DOHH2 (cell line): ENCODE data around the gene RIC8A.

Experiments
- H3F3A ChIP-seq: fragments of 200-600 bp; sonication (generic), shearing (Covaris generic); 2 replicates; pipeline ENCODE4 v1.6.0; 2016; ENCODE audit warnings: antibody characterized with exemption, mild to moderate bottlenecking; ENCODE audit not compliant: control insufficient read depth, insufficient read depth
- H3K27ac ChIP-seq: fragments of 200-600 bp; sonication (generic); 2 replicates; pipeline ENCODE4 v1.5.1; 2014; ENCODE audit warnings: low read depth, mild to moderate bottlenecking, low read length, moderate library complexity
- H3K27me3 ChIP-seq: fragments of 200-600 bp; sonication (generic); 2 replicates; pipeline ENCODE4 v1.6.1; 2014; ENCODE audit warnings: mild to moderate bottlenecking, low read length, mixed read lengths; ENCODE audit not compliant: control insufficient read depth
- H3K36me3 ChIP-seq: fragments of 200-600 bp; sonication (generic); 2 replicates; pipeline ENCODE4 v1.6.1; 2014; ENCODE audit warnings: mild to moderate bottlenecking, low read length, moderate library complexity, mixed read lengths; ENCODE audit not compliant: control insufficient read depth
- H3K4me1 ChIP-seq: fragments of 200-600 bp; sonication (generic); 2 replicates; pipeline ENCODE4 v1.6.1; 2014; ENCODE audit warnings: mild to moderate bottlenecking, low read length, mixed read lengths; ENCODE audit not compliant: control insufficient read depth
- H3K4me2 ChIP-seq: fragments of 200-600 bp; sonication (generic); 2 replicates; pipeline ENCODE4 v1.6.0; 2014; ENCODE audit warnings: mild to moderate bottlenecking, low read length, moderate library complexity
- H3K4me3 ChIP-seq: fragments of 200-600 bp; sonication (generic); 2 replicates; pipeline ENCODE4 v1.5.1; 2014; ENCODE audit warnings: mild to moderate bottlenecking, low read length, mixed read lengths
- H3K79me2 ChIP-seq: fragments of 200-600 bp; sonication (generic); 2 replicates; pipeline ENCODE4 v1.6.1; 2014; ENCODE audit warnings: mild to moderate bottlenecking, low read length, mixed read lengths; ENCODE audit not compliant: control insufficient read depth
- H3K9me2 ChIP-seq: fragments of 200-600 bp; sonication (generic); replicated peaks from 2 replicates; pipeline ENCODE4 v1.6.1; 2014; ENCODE audit warnings: mild to moderate bottlenecking, low read length, mixed read lengths; ENCODE audit not compliant: control insufficient read depth
- H3K9me3 ChIP-seq: fragments of 200-600 bp; sonication (generic); 2 replicates; pipeline ENCODE4 v1.6.1; 2014; ENCODE audit warnings: antibody characterized with exemption, low read length, mixed read lengths; ENCODE audit not compliant: control insufficient read depth, insufficient read depth
- H4K20me1 ChIP-seq: fragments of 200-600 bp; sonication (generic); 2 replicates; pipeline ENCODE4 v1.6.0; 2014; ENCODE audit warnings: low read depth, mild to moderate bottlenecking, antibody characterized with exemption, low read length, moderate library complexity; ENCODE audit not compliant: control insufficient read depth, insufficient read depth
- CTCF ChIP-seq: fragments of 200-600 bp; sonication (generic); IDR thresholded peaks from one replicate; pipeline ENCODE4 v1.5.1; 2014; ENCODE audit warnings: antibody characterized with exemption, mild to moderate bottlenecking, low read depth, low read length; ENCODE audit not compliant: poor library complexity, severe bottlenecking
- EZH2phosphoT487 ChIP-seq: fragments of 200-600 bp; sonication (generic); IDR thresholded peaks from 2 replicates; pipeline ENCODE4 v1.6.1; 2017; ENCODE audit warnings: borderline replicate concordance, mild to moderate bottlenecking, antibody characterized with exemption, low read length, moderate library complexity, mixed read lengths

Gene RIC8A

GRCh38 chr11:224424-224823 lies 16.9 kb downstream of the RIC8A start:
- H3K27ac ChIP-seq: no peak overlapping the region
- no peaks in the 10 kb centered on the region for H3K36me3 ChIP-seq
- H4K20me1 ChIP-seq: no peaks in the 10 kb centered on the region
- H3F3A ChIP-seq: no peaks in the 10 kb centered on the region
- H3K9me2 ChIP-seq: no peaks in the 10 kb centered on the region
- H3K9me3 ChIP-seq: no peaks in the 10 kb centered on the region
- no peaks in the 10 kb centered on the region for H3K79me2 ChIP-seq
- H3K27me3 ChIP-seq: no peaks in the 10 kb centered on the region
- H3K4me1 ChIP-seq: no peaks in the 10 kb centered on the region
- TF ChIP-seq EZH2phosphoT487: no peak
- no peak for TF ChIP-seq CTCF
- H3K4me2 ChIP-seq: no peak overlapping the region
- no peak overlapping the region for H3K4me3 ChIP-seq

- H3F3A ChIP-seq: no peaks in the 10 kb centered on the region
- no peak overlapping the region for H3K27ac ChIP-seq
- no peaks in the 10 kb centered on the region for H3K27me3 ChIP-seq
- TF ChIP-seq EZH2phosphoT487 (no peak), CTCF (no peak)
- no peaks in the 10 kb centered on the region for H3K4me1 ChIP-seq
- H3K4me3 ChIP-seq: no peak overlapping the region
- no peaks in the 10 kb centered on the region for H4K20me1 ChIP-seq
- H3K4me2 ChIP-seq: no peak overlapping the region
- no peaks in the 10 kb centered on the region for H3K36me3 ChIP-seq
- H3K9me2 ChIP-seq: no peaks in the 10 kb centered on the region
- H3K9me3 ChIP-seq: no peaks in the 10 kb centered on the region
- H3K79me2 ChIP-seq: no peaks in the 10 kb centered on the region
Measured at GRCh38 chr11:225734-226453, 18.4 kb downstream of the RIC8A start.

GRCh38 chr11:227824-228379 lies 20.4 kb downstream of the RIC8A start:
- Histone ChIP-seq H3K4me1 (no peaks in the 10 kb centered on the region), H3K36me3 (no peaks in the 10 kb centered on the region), H3K27ac (no peak overlapping the region), H3K4me2 (no peak overlapping the region), H3K27me3 (no peaks in the 10 kb centered on the region), H3K9me3 (no peaks in the 10 kb centered on the region), H3K4me3 (no peak overlapping the region), H4K20me1 (no peaks in the 10 kb centered on the region), H3K79me2 (no peaks in the 10 kb centered on the region), H3F3A (no peaks in the 10 kb centered on the region), H3K9me2 (no peaks in the 10 kb centered on the region)
- TF ChIP-seq CTCF: no peak
- no peak for TF ChIP-seq EZH2phosphoT487
